B cell (primary cell): ENCODE results near the gene DYTN. TPM values are rescaled to one million over a fixed set of nuclear protein-coding genes. Genes with fewer than 3 reads are reported as not detected.

Experiments
- ATAC-seq: fragments of 200-7000 bp; cut with Tn5 transposase; one replicate; pipeline ENCODE4 v1.10.0; 2021; ENCODE audit warnings: low read depth, mild to moderate bottlenecking, moderate number of reproducible peaks, moderate library complexity
- CTCF ChIA-PET: fragments of 350-600 bp; sonication (Branson Sonifier 250); formaldehyde crosslinking; loops from one replicate; lab custom pipeline; 2021; ENCODE audit warnings: antibody characterized with exemption, inconsistent platforms; lab: Charles Lee
- POLR2A ChIA-PET: fragments of 350-600 bp; sonication (Branson Sonifier 250); formaldehyde crosslinking; loops from one replicate; lab custom pipeline; 2021; ENCODE audit warnings: antibody characterized with exemption; lab: Charles Lee
- DNase-seq: peaks from one replicate; pipeline ENCODE4 v3.0.0; 2013
- H2AFZ ChIP-seq: 2 replicates; pipeline ENCODE4 v1.6.1; 2012; ENCODE audit warnings: mild to moderate bottlenecking, low read depth, low read length; ENCODE audit not compliant: insufficient read depth, poor library complexity, severe bottlenecking
- H3K27ac ChIP-seq, 2 donors: 1 replicate in 1 of 2; 2 replicates in 1 of 2; pipeline ENCODE4 v1.5.1; 2012 to 2013; ENCODE audit warnings: low read length in 2 of 2, mild to moderate bottlenecking in 2 of 2, moderate library complexity in 1 of 2
- H3K27me3 ChIP-seq, 4 experiments: fragments of 200-600 bp in 1 of 4; sonication (generic) in 1 of 4; replicated peaks in 1 of 4; 1 replicate in 2 of 4; 2 replicates in 2 of 4; pipeline versions ENCODE4 v1.6.1 to v1.7.0; 2013 to 2016; ENCODE audit warnings: low read length in 3 of 4, mild to moderate bottlenecking in 2 of 4, mixed read lengths in 1 of 4, moderate library complexity in 1 of 4; ENCODE audit not compliant: insufficient read depth in 4 of 4, control insufficient read depth in 3 of 4; ENCODE audit errors: control extremely low read depth in 1 of 4
- H3K36me3 ChIP-seq, 2 experiments: replicated peaks in 1 of 2; 1 replicate in 1 of 2; 2 replicates in 1 of 2; pipeline versions ENCODE4 v1.6.1 to v1.7.1; 2013; ENCODE audit warnings: low read length in 1 of 2; ENCODE audit not compliant: insufficient read depth in 2 of 2, control insufficient read depth in 1 of 2; ENCODE audit errors: control extremely low read depth in 1 of 2, extremely low read depth in 1 of 2
- H3K4me1 ChIP-seq, 2 donors: fragments of 200-600 bp in 1 of 2; sonication (generic) in 1 of 2; 1 replicate in 1 of 2; 2 replicates in 1 of 2; pipeline versions ENCODE4 v1.5.1 to v1.6.1; 2013 to 2017; ENCODE audit warnings: low read length in 2 of 2; ENCODE audit not compliant: control insufficient read depth in 2 of 2, insufficient read depth in 2 of 2
- H3K4me2 ChIP-seq: replicated peaks from 2 replicates; pipeline ENCODE3; 2012; ENCODE audit warnings: mild to moderate bottlenecking, low read depth, low read length; ENCODE audit not compliant: poor library complexity, severe bottlenecking
- H3K4me3 ChIP-seq, 5 experiments: fragments of 200-600 bp in 1 of 5; sonication (generic) in 1 of 5; 1 replicate in 3 of 5; 2 replicates in 2 of 5; pipeline versions ENCODE4 v1.5.1 to v1.7.0; 2011 to 2016; ENCODE audit warnings: low read length in 4 of 5, mild to moderate bottlenecking in 4 of 5, low read depth in 2 of 5, control low read depth in 1 of 5, moderate library complexity in 1 of 5; ENCODE audit not compliant: insufficient read depth in 1 of 5; ENCODE audit errors: control extremely low read depth in 1 of 5, extremely low read depth in 1 of 5
- H3K79me2 ChIP-seq: fragments of 200-600 bp; sonication (generic); one replicate; pipeline ENCODE4 v1.6.0; 2016; ENCODE audit warnings: low read length; ENCODE audit not compliant: control insufficient read depth, insufficient read depth
- H3K9ac ChIP-seq: fragments of 200-600 bp; sonication (generic); 2 replicates; pipeline ENCODE4 v1.6.1; 2017; ENCODE audit warnings: mild to moderate bottlenecking, low read length, moderate library complexity
- H3K9me3 ChIP-seq, 3 donors: one replicate each; pipeline versions ENCODE4 v1.6.1 to v1.7.1; 2013; ENCODE audit warnings: low read length in 2 of 3; ENCODE audit not compliant: control insufficient read depth in 2 of 3, insufficient read depth in 1 of 3; ENCODE audit errors: control extremely low read depth in 1 of 3
- H4K20me1 ChIP-seq: 2 replicates; pipeline ENCODE4 v1.6.0; 2012; ENCODE audit warnings: mild to moderate bottlenecking, low read length; ENCODE audit not compliant: insufficient read depth, control insufficient read depth, poor library complexity, severe bottlenecking
- H3K27ac Mint-ChIP-seq: one replicate; pipeline ENCODE4 v1.8.0; 2021; ENCODE audit warnings: mixed read lengths
- H3K27me3 Mint-ChIP-seq: one replicate; pipeline ENCODE4 v1.8.0; 2021; ENCODE audit warnings: mixed read lengths
- H3K4me1 Mint-ChIP-seq: one replicate; pipeline ENCODE4 v1.8.0; 2021; ENCODE audit warnings: mixed read lengths
- H3K4me3 Mint-ChIP-seq: one replicate; pipeline ENCODE4 v1.8.0; 2021; ENCODE audit warnings: mixed read lengths
- H3K9me3 Mint-ChIP-seq: one replicate; pipeline ENCODE4 v1.8.0; 2022; ENCODE audit warnings: mixed read lengths; ENCODE audit not compliant: insufficient read depth
- EZH2 ChIP-seq: IDR thresholded peaks from 2 replicates; pipeline ENCODE4 v1.6.1; 2012; ENCODE audit warnings: borderline replicate concordance, low read depth, mild to moderate bottlenecking, moderate library complexity, low read length; ENCODE audit not compliant: insufficient read depth, poor library complexity, severe bottlenecking
- WGBS: methylation state at CpG from one replicate; pipeline ENCODE4 v1.1.5; 2013; ENCODE audit warnings: missing lambda C conversion rate; ENCODE audit not compliant: insufficient coverage; 5-methylcytosine and 5-hydroxymethylcytosine counted together
- intact Hi-C: fragments of 100-400 bp; cut with micrococcal nuclease; formaldehyde crosslinking; loops from one replicate; pipeline ENCODE4 v1.10.0; 2022
- polyA plus RNA-seq: library from polyadenylated mRNA; depleted of rRNA; stranded (reverse); fragments of >200 nt; gene quantifications from 2 replicates; pipeline ENCODE4 v1.2.3, GENCODE V29; 2012
- total RNA-seq, 2 donors: library from RNA; stranded (reverse); fragments of 120-200 nt in 1 of 2; gene quantifications; 1 replicate in 1 of 2; 2 replicates in 1 of 2; pipeline versions ENCODE4 v1.2.3 to v1.2.4, GENCODE V29; 2013 to 2022
- TF ChIP-seq, protein P1 (sequence below): fragments of 200-600 bp; IDR thresholded peaks from one replicate; pipeline ENCODE4 v1.8.0; 2022; ENCODE audit warnings: antibody characterized with exemption, mild to moderate bottlenecking

Gene DYTN
- total and polyA plus RNA-seq, 2 donors (not counting 1 experiment from before 2014, with no cell fraction given), result not detected

DNA sequence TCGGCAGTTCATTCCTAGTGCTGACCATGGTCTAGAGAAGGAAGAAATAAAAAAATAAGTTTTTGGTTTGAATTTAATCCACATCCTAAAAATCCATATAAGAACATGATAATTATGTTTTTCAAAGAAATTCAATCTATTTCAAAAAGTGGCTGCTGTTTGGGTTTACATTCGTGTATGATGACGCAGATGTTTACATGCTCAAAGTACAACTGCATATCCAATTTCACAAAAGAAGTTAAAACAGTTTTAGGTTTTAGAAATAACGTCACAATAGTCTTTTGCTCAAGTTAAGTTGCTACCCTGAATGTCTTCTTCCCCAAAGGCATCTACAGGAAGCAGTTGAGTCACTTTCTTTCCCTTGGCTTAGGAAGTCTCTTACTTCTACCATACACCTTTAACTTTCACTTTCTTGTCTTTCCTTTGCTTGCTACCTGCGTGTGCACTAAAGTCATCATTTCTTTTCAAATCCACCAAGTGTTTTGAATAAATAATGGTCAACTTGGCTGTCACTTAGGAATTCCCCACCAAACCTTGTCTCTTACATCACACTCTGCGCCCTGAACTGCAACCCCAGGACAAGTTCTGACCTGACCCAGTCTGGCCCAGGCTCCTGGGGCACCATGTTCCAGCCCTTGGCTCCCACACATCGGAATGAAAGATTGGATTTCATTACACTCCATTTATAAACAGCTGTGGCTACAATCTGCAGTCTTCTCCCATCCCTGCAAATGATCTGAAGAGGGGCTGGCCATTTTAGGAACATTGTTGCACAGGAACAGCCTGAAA is 47.5 kb downstream of the DYTN start:
- 100% methylated on average over 1 of the region's 7 CpGs for WGBS
- Histone ChIP-seq H3K4me3 (no peak overlapping the region), H3K9ac (no peak overlapping the region), H3K27ac (no peak overlapping the region), H3K4me1 (no peaks in the 10 kb centered on the region), H4K20me1 (no peaks in the 10 kb centered on the region), H3K9me3 (no peaks in the 10 kb centered on the region), H3K79me2 (no peaks in the 10 kb centered on the region), H3K36me3 (no peaks in the 10 kb centered on the region), H3K4me2 (no peak overlapping the region), H2AFZ (no peak overlapping the region), H3K27me3 (peaks cover 0 to 6% (median 4%) of the 10 kb centered on the region in 4 experiments)
- no peak for ATAC-seq
- Mint-ChIP-seq H3K4me3 (no peak overlapping the region), H3K27ac (no peak overlapping the region), H3K9me3 (no peaks in the 10 kb centered on the region), H3K27me3 (peaks cover 17% of the 10 kb centered on the region), H3K4me1 (no peaks in the 10 kb centered on the region)
- TF ChIP-seq EZH2, result no peak
- TF ChIP-seq, protein P1, sequence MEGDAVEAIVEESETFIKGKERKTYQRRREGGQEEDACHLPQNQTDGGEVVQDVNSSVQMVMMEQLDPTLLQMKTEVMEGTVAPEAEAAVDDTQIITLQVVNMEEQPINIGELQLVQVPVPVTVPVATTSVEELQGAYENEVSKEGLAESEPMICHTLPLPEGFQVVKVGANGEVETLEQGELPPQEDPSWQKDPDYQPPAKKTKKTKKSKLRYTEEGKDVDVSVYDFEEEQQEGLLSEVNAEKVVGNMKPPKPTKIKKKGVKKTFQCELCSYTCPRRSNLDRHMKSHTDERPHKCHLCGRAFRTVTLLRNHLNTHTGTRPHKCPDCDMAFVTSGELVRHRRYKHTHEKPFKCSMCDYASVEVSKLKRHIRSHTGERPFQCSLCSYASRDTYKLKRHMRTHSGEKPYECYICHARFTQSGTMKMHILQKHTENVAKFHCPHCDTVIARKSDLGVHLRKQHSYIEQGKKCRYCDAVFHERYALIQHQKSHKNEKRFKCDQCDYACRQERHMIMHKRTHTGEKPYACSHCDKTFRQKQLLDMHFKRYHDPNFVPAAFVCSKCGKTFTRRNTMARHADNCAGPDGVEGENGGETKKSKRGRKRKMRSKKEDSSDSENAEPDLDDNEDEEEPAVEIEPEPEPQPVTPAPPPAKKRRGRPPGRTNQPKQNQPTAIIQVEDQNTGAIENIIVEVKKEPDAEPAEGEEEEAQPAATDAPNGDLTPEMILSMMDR, result no peak
- CTCF ChIA-PET, result no interaction called here
- POLR2A ChIA-PET, result no interaction called here
- intact Hi-C loops, result no loop called here
- no peak for DNase-seq

DNA sequence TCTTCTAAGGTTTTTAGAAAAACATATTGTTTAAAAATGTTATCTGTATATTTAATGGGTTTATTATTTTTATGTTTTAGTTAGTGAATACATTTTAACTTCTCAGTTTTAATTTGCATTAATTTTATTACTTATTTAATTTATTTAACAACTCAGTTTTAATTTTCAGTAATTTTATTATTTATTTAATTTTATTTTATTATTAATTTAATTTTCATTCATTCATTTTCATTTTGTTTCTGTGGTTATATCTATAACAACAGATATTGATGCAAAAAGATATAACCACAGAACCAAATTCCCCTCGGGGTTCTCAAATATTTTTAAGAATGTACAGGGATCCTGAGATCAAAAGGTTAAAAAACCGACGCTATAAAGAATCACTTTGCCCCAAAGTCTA is 52.9 kb downstream of the DYTN start:
- no peak overlapping the region for H2AFZ ChIP-seq
- H3K27me3 ChIP-seq, result peaks cover 0 to 3% (median under 1%) of the 10 kb centered on the region in 4 experiments
- no peak for ATAC-seq
- no CpG with 5 or more reads among the region's 3 CpGs for WGBS
- POLR2A ChIA-PET, result no interaction called here
- H3K4me3 ChIP-seq, result no peak overlapping the region
- intact Hi-C loops, result no loop called here
- H3K79me2 ChIP-seq, result no peaks in the 10 kb centered on the region
- TF ChIP-seq, protein P1, result no peak
- TF ChIP-seq EZH2, result no peak
- H3K9me3 ChIP-seq, result no peaks in the 10 kb centered on the region
- no peak overlapping the region for H3K9ac ChIP-seq
- Mint-ChIP-seq H3K4me3 (no peak overlapping the region), H3K27ac (no peak overlapping the region), H3K9me3 (no peaks in the 10 kb centered on the region), H3K27me3 (peaks cover 17% of the 10 kb centered on the region), H3K4me1 (no peaks in the 10 kb centered on the region)
- no peak for DNase-seq
- no peaks in the 10 kb centered on the region for H3K4me1 ChIP-seq
- H3K27ac ChIP-seq, result no peak overlapping the region
- CTCF ChIA-PET, result no interaction called here
- no peaks in the 10 kb centered on the region for H3K36me3 ChIP-seq
- H3K4me2 ChIP-seq, result no peak overlapping the region
- H4K20me1 ChIP-seq, result no peaks in the 10 kb centered on the region
